ENCODE results near the gene HAAO.
"Not testable (repeated sequence)": the region's sequence is repeated elsewhere in the genome, so short reads cannot be mapped to it uniquely, and the experiment has no call there.

HAAO gene

GRCh38 chr2:42752314-42752713 lies 40.1 kb downstream of the HAAO start:
- FAIRE-seq (no peak), DNase-seq (ENCODE audit: low spot score) (no peak)

DNA sequence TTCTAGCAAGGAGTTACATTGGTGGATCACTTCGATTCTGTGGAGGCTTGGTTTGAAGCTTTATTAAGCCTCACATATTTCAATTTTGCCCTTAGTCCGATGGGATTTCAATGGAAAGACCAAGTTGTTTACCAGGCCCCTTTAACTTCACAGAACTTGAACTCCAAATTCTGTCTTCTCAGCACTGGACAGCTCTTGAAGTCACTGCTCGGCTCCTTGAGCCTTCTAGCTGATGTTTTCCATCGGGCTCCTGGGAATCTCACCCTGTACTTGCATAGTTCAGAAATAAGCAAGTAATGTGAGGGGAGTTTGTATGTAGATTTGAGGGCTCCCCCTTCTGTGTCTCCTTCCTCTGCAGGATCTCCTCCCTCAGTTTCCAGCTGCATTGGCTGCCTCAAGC lies 43.5 kb downstream of the HAAO start:
- FAIRE-seq (no peak), DNase-seq (ENCODE audit: low spot score) (no peak)

GRCh38 chr2:42747422-42747821 lies 45.0 kb downstream of the HAAO start:
- DNase-seq (ENCODE audit: low spot score) (no peak), FAIRE-seq (no peak)

- FAIRE-seq (no peak), DNase-seq (ENCODE audit: low spot score) (no peak)
These were observed 47.8 kb downstream of the HAAO start for GRCh38 chr2:42744545-42745082.

DNA sequence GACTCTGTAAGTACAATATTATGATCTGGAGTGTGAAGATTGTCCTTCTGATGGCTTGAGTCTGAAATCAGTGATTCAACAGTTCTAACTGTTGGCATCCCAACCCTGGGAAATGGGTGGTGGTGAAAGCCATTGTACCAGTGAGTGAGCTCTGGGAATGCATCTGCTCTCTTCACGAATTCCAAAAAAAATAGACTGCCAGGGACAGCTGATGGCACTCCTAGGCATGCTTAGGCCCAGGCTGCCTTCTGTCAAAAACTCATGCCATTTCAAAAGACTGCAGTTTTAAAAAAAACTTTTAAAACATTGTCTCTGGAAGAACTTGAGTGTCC lies 48.8 kb downstream of the HAAO start:
- FAIRE-seq = no peak
- no peak for DNase-seq (ENCODE audit: low spot score)

- DNase-seq (ENCODE audit: low spot score) = no peak
- FAIRE-seq = no peak
These were observed 49.4 kb downstream of the HAAO start for GRCh38 chr2:42742740-42743658.

GRCh38 chr2:42741140-42741539 lies 51.2 kb downstream of the HAAO start:
- FAIRE-seq = no peak

GRCh38 chr2:42736598-42737322 lies 55.6 kb downstream of the HAAO start:
- DNase-seq (ENCODE audit: low spot score) (no peak), FAIRE-seq (no peak)

More at GRCh38 chr2:42741140-42741539, 51.2 kb downstream of the HAAO start:
- DNase-seq (ENCODE audit: low spot score) = no peak

- no peak for DNase-seq (ENCODE audit: low spot score)
- no peak for FAIRE-seq
These were observed 58.5 kb downstream of the HAAO start for GRCh38 chr2:42733852-42734251.

DNA sequence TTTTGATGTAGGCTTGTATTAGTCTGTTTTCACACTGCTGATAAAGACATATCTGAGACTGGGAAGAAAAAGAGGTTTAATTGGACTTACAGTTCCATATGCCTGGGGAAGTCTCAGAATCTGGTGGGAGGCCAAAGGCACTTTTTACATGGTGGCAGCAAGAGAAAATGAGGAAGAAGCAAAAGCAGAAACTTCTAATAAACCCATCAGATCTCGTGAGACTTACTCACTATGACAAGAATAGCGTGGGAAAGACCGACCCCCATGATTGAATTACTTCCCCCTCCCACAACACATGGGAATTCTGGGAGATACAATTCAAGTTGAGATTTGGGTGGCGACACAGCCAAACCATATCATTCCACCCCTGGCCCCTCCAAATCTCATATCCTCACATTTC lies 61.1 kb downstream of the HAAO start:
- not testable (repeated sequence) for FAIRE-seq; DNase-seq (ENCODE audit: low spot score)

DNA sequence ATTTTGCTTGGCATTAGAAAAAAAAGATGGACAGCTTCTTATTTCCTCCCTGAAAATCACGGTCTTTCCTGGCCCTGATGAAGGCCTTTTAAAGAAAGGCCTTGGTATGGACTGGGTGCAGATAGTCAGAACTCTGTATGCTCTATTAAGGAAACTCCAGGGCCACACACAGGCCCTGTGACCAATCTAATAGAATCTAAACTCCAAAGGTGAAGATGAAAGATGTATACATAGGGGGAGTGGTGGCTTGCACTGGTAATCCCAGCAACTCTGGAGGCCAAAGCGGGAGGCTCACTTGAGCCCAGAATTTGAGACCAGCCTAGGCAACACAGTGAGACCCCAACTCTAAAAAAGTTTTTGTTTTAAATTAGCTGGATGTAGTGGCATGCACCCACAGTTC lies 65.7 kb downstream of the HAAO start:
- FAIRE-seq (no peak), DNase-seq (ENCODE audit: low spot score) (no peak)

- no peak for FAIRE-seq
- DNase-seq (ENCODE audit: low spot score) = no peak
These were observed 66.7 kb downstream of the HAAO start for GRCh38 chr2:42725657-42726056.

- DNase-seq (ENCODE audit: low spot score) (no peak), FAIRE-seq (no peak)
These were observed 67.5 kb downstream of the HAAO start for GRCh38 chr2:42724886-42725285.

GRCh38 chr2:42723465-42723864 lies 68.9 kb downstream of the HAAO start:
- FAIRE-seq (no peak), DNase-seq (ENCODE audit: low spot score) (no peak)

GRCh38 chr2:42722320-42723190 lies 69.8 kb downstream of the HAAO start:
- no peak for DNase-seq (ENCODE audit: low spot score)
- FAIRE-seq = no peak

- DNase-seq (ENCODE audit: low spot score) (no peak), FAIRE-seq (no peak)
These were observed 70.5 kb downstream of the HAAO start for GRCh38 chr2:42721898-42722297.

Measured in RCC 7860 (cell line).